Measurements from ENCODE around the gene LSM12. TPM values are rescaled to one million over a fixed set of nuclear protein-coding genes. Genes with fewer than 3 reads are reported as not detected.

LSM12 gene
- total and polyA plus RNA-seq, 2 of the 8 experiments (the other 6 are each of a cell fraction or from before 2014, with no cell fraction given), result 69.8 to 142 TPM

GRCh38 chr17:44014437-44015172, 51.9 kb downstream of the LSM12 start, which contains the start of gene TMEM101 (continued):
- no peak for TF ChIP-seq CHD7 (IDR thresholded peaks at IDR 0.05; ENCODE audit: insufficient replicate concordance, low read length)
- peak in 1 of 2 experiments; percentile 86; a peak in 2 of 3 replicates for TF ChIP-seq POLR2A (IDR thresholded peaks at IDR 0.05; ENCODE audit: control extremely low read depth in 1 of 2, low read depth in 2 of 2, low read length in 2 of 2)
- no peak for TF ChIP-seq RXRA (IDR thresholded peaks at IDR 0.05; ENCODE audit: insufficient read depth, low read depth, low read length)
- TF ChIP-seq EGR1 (IDR thresholded peaks at IDR 0.05; ENCODE audit: borderline replicate concordance, low read depth, low read length), result peak; percentile 66
- TF ChIP-seq, protein P1, sequence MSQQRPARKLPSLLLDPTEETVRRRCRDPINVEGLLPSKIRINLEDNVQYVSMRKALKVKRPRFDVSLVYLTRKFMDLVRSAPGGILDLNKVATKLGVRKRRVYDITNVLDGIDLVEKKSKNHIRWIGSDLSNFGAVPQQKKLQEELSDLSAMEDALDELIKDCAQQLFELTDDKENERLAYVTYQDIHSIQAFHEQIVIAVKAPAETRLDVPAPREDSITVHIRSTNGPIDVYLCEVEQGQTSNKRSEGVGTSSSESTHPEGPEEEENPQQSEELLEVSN (IDR thresholded peaks at IDR 0.05), result peak; percentile 34; the same call in 1 of the 2 replicates
- TF ChIP-seq KDM5A (IDR thresholded peaks at IDR 0.05; ENCODE audit: low read length), result peak; percentile 96
- TF ChIP-seq CTBP2 (IDR thresholded peaks at IDR 0.05; ENCODE audit: borderline replicate concordance, insufficient read depth, insufficient read length, low read length), result no peak
- TF ChIP-seq GTF2F1 (IDR thresholded peaks at IDR 0.05; ENCODE audit: borderline replicate concordance, low read depth, low read length), result no peak

All from H1 (cell line).